ENCODE data around the gene NEK3. TPM values are rescaled to one million over a fixed set of nuclear protein-coding genes. Genes with fewer than 3 reads are reported as not detected.
"Not testable (repeated sequence)": the region's sequence is repeated elsewhere in the genome, so short reads cannot be mapped to it uniquely, and the experiment has no call there.

The NEK3 gene, protein sequence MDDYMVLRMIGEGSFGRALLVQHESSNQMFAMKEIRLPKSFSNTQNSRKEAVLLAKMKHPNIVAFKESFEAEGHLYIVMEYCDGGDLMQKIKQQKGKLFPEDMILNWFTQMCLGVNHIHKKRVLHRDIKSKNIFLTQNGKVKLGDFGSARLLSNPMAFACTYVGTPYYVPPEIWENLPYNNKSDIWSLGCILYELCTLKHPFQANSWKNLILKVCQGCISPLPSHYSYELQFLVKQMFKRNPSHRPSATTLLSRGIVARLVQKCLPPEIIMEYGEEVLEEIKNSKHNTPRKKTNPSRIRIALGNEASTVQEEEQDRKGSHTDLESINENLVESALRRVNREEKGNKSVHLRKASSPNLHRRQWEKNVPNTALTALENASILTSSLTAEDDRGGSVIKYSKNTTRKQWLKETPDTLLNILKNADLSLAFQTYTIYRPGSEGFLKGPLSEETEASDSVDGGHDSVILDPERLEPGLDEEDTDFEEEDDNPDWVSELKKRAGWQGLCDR
- total RNA-seq: 16.5 TPM

DNA sequence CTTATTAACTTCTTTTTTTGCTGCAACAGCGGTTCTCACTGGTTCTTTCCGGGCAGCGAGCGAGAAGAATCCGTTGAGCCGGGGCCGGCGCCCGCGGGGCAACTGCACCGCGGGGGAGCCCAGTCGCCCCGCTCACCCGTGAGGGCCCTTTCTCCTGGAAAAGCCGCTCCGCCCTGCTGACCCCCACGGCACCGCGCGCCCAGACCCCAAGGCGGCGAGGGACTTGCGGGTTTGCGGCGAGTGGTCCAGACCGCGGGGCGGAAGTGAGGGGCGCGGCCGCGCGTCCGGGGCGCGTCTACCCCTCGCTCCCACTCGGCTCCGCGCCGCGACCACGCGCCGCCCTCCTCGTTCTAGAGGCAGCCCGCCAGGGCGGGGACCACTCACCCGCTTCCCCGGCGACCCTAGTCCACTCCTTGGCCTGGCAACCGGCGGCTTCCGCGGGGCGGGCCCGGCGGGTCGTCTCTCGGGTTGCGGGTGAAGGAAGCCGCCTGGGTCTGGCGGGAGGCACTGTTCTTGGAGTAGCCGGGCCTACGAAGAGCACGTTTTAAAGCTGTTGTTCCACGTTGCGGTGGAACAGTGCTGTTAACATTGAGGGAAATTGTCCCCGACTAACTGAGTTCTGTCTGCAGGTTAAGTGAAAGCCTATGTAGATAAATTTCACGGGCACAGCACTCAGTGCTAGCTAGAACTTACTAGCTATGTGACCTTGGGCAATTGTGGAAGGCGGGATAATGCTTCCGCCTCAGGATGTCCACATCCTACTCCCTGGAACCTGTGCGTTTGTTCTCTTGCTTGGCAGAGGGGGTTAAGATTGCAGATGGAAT is at the start of gene NEK3:
Gene NEK3 (minus strand): TSS at position 439 of the 824 bp plus-strand sequence. CDS start 3,406 bp downstream, outside the sequence.
- H3K36me3 ChIP-seq: no peaks in the 10 kb centered on the region
- TF ChIP-seq, protein P1, sequence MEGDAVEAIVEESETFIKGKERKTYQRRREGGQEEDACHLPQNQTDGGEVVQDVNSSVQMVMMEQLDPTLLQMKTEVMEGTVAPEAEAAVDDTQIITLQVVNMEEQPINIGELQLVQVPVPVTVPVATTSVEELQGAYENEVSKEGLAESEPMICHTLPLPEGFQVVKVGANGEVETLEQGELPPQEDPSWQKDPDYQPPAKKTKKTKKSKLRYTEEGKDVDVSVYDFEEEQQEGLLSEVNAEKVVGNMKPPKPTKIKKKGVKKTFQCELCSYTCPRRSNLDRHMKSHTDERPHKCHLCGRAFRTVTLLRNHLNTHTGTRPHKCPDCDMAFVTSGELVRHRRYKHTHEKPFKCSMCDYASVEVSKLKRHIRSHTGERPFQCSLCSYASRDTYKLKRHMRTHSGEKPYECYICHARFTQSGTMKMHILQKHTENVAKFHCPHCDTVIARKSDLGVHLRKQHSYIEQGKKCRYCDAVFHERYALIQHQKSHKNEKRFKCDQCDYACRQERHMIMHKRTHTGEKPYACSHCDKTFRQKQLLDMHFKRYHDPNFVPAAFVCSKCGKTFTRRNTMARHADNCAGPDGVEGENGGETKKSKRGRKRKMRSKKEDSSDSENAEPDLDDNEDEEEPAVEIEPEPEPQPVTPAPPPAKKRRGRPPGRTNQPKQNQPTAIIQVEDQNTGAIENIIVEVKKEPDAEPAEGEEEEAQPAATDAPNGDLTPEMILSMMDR (IDR thresholded peaks at IDR 0.05): no peak
- TF ChIP-seq POLR2A (IDR thresholded peaks at IDR 0.05): no peak
- peak in 1 of 2 donors; percentile 28 for TF ChIP-seq POLR2AphosphoS5 (IDR thresholded peaks at IDR 0.05; ENCODE audit: insufficient read depth in 1 of 2, low read depth in 1 of 2)
- intact Hi-C loops (cut with DNase I): no loop called here
- no peaks in the 10 kb centered on the region for H3K27me3 ChIP-seq
- H3K9me3 ChIP-seq: no peaks in the 10 kb centered on the region
- peak within 1 kb of the TSS; percentile 87 for H3K27ac ChIP-seq
- peaks cover 16% of the 10 kb centered on the region for H3K4me1 ChIP-seq
- no peak for DNase-seq (ENCODE audit: extremely low spot score in 2 of 2)
- H3K4me3 ChIP-seq: peak within 1 kb of the TSS; percentile 78 to 82

DNA sequence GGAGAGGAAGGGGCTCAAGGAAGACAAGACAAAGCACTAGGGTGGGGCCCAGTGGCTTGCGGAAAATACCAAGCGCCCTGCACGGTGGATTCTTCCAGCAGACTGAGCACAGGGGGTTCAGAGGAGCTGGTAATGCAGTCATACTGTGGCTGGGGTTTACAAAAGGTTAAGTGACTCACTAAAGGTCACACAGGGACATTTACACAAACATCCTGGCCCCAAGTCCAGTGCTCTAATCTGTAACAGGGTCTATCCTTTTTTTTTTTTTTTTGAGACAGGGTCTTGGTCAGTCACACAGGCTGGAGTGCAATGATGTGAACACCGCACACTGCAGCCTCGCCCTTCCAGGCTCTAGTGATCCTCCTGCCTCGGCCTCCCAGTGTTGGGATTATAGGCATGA is 49.0 kb upstream of the NEK3 start:
- H3K9me3 ChIP-seq; DNase-seq (ENCODE audit: extremely low spot score in 2 of 2); H3K27me3 ChIP-seq; H3K4me3 ChIP-seq; H3K36me3 ChIP-seq; H3K27ac ChIP-seq; H3K4me1 ChIP-seq; intact Hi-C loops (cut with DNase I): not testable (repeated sequence)

DNA sequence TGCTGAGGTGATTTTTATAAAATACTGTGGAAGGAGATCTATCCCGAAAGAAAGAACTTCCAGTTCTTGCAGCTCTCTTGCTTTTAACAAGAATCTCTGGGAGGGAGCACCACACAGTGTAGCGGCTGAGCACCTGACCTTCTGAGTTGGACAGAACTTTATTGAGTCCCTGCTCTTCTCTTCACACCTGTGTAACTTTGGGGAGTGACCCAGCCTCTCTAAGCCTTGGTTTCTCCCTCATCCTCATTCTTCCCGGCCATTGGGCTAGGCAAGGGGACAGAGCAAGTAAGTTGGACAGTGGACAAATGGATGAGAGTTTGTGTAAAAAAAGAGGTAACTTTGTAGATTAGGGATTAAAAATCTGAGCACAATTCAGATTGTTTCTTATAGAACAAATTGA is 48.5 kb upstream of the NEK3 start:
- DNase-seq (ENCODE audit: extremely low spot score in 2 of 2); H3K4me3 ChIP-seq; H3K36me3 ChIP-seq; intact Hi-C loops (cut with DNase I); H3K9me3 ChIP-seq; H3K27me3 ChIP-seq; H3K27ac ChIP-seq; H3K4me1 ChIP-seq: not testable (repeated sequence)

DNA sequence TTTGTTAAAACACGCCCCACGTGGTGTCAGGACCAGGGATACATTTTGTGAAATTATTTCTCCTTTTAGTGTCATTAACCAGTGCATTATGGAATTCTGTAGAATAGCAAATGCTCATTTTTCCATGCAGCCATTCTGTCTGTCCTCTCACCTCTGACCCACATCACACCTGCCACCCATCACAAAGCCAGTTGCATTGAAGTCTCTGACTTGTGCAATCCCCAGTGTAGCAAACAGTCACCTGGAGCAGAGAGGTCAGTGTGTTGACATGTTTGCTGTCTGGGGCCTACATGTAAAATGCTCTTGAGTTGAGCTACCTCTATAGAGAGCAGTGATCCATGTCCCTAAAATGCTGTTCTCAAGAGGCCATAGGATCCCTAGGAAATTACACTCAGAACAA is 47.9 kb upstream of the NEK3 start:
- DNase-seq (ENCODE audit: extremely low spot score in 2 of 2); intact Hi-C loops (cut with DNase I): not testable (repeated sequence)

DNA sequence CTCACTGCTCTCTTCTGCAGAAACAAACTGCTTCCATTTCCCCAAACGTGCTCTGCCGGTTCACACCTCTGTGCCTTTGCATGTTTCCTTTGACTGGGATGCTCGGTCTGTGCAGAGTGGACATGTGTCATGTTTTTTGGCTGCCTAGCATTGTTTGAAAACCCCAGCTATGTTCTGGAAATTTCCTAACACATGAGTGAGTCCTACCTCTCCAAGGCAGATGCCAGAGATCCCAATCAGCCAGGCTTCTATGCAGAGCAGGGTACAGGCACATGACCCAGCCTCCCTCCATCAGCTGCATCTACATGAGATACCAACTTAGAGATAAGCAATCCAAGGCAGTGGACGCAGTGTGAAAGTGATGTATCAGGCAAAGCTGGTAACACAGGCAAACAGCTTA is 45.1 kb upstream of the NEK3 start:
- H3K36me3 ChIP-seq; intact Hi-C loops (cut with DNase I): not testable (repeated sequence)

More for the DNA sequence above, 47.9 kb upstream of the NEK3 start:
- not testable (repeated sequence) for H3K9me3 ChIP-seq, H3K27me3 ChIP-seq, H3K36me3 ChIP-seq, H3K4me1 ChIP-seq, H3K4me3 ChIP-seq, H3K27ac ChIP-seq

DNA sequence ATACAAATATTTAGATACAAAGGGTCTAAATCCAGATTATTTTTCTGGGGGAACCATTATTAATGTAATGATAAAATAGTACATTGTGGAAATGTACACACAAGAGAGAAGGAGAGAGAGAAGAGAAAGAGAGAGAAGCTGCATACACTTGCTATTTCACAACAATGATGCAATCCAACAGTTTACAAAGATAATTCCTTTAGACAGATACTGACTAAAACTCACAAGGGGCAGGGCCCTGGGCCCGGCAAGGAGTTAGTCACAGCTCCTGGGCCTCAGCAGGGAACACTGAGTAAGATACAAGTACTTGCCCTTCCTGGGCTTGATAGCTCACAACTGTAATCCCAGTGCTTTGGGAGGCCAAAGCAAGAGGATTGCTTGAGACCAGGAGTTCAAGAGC is 44.5 kb upstream of the NEK3 start:
- H3K27me3 ChIP-seq; intact Hi-C loops (cut with DNase I); H3K4me3 ChIP-seq; H3K27ac ChIP-seq; DNase-seq (ENCODE audit: extremely low spot score in 2 of 2); H3K36me3 ChIP-seq; H3K9me3 ChIP-seq; H3K4me1 ChIP-seq: not testable (repeated sequence)
- peak in 1 of 2 donors; percentile 30 for TF ChIP-seq POLR2AphosphoS5 (IDR thresholded peaks at IDR 0.05; ENCODE audit: insufficient read depth in 1 of 2, low read depth in 1 of 2)

More for the DNA sequence above, 45.1 kb upstream of the NEK3 start:
- H3K27me3 ChIP-seq; DNase-seq (ENCODE audit: extremely low spot score in 2 of 2); H3K4me3 ChIP-seq; H3K27ac ChIP-seq; H3K4me1 ChIP-seq; H3K9me3 ChIP-seq: not testable (repeated sequence)

DNA sequence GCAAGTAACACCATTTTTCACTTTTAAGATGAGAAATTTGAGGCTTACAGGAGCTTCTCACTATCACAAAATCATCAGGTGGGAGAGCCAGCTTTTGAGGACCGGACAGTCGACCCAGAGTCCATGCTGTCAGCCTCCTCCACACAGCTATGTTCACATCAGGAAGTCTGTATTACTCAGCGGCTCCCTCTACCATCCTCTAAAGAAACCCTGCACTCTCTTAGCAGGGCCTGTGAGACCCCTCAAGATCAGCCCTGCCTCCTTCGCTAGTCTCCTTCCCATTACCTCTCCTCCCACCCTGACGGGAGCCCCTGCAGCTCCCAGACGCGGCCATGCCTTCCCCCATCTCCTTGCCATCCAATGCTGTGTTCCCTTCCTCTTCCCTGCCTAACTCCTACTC is 43.1 kb upstream of the NEK3 start:
- H3K27me3 ChIP-seq; H3K4me3 ChIP-seq; H3K4me1 ChIP-seq; H3K36me3 ChIP-seq; DNase-seq (ENCODE audit: extremely low spot score in 2 of 2); H3K9me3 ChIP-seq; H3K27ac ChIP-seq; intact Hi-C loops (cut with DNase I): not testable (repeated sequence)

DNA sequence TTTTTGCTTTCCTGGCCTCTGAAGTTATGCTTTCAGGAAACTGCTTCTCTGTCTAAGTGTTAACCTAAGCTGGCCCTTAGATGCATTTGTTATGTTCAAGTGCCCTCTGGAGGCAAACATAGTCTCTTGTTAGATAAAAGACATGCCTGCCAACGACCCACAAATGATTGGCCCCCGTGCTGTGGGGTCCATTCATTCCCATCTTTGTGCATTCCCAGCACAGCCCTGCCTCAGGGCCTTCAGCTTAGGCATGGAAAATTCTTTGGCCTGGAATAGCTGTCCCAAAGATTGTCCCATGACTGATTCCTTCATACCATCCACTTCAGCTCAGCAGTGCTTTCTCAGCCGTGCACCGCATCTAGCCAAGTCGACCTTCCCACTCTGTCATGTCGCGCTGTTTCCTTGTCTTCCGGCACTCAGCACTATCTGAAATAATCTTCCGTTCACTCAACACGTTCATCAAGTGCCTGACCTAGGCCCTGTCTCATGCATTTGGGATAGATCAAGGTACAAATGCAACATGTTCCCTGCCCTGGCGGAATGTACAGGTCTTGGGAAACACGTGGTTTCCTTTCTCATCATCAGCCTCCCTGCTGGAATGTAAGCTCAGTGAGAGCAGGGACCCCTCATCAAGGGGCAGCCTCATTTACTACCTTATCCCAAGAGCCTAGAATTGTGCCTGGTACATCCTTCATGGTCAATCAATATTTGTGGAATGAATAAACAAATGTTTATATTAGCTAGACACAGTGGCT is 42.2 kb upstream of the NEK3 start:
- H3K4me3 ChIP-seq; H3K4me1 ChIP-seq; DNase-seq (ENCODE audit: extremely low spot score in 2 of 2); H3K27me3 ChIP-seq; H3K9me3 ChIP-seq; H3K27ac ChIP-seq; intact Hi-C loops (cut with DNase I); H3K36me3 ChIP-seq: not testable (repeated sequence)

All from vagina (tissue), 2 donors.